Neural crest cell (in vitro differentiated cells): ENCODE measurements around the gene WDR59. TPM values are rescaled to one million over a fixed set of nuclear protein-coding genes. Genes with fewer than 3 reads are reported as not detected.
"Not testable (repeated sequence)": the region's sequence is repeated elsewhere in the genome, so short reads cannot be mapped to it uniquely, and the experiment has no call there.

Source experiments
- DNase-seq: peaks from one replicate; pipeline ENCODE4 v3.0.0; 2021; ENCODE audit warnings: low read depth, mixed read lengths, low spot score
- H3K27ac Mint-ChIP-seq: one replicate; pipeline ENCODE4 v1.8.0; 2021; ENCODE audit warnings: mild to moderate bottlenecking, mixed read lengths; ENCODE audit not compliant: unreplicated experiment
- H3K27me3 Mint-ChIP-seq: 2 replicates; pipeline ENCODE4 v1.8.0; 2021; ENCODE audit warnings: low read depth, mild to moderate bottlenecking, mixed read lengths
- H3K36me3 Mint-ChIP-seq: 2 replicates; pipeline ENCODE4 v1.8.0; 2021; ENCODE audit warnings: low read depth, mild to moderate bottlenecking, mixed read lengths
- H3K4me1 Mint-ChIP-seq: 2 replicates; pipeline ENCODE4 v1.8.0; 2021; ENCODE audit warnings: mixed read lengths
- H3K4me3 Mint-ChIP-seq: one replicate; pipeline ENCODE4 v1.8.0; 2021; ENCODE audit warnings: mild to moderate bottlenecking, mixed read lengths
- H3K9me3 Mint-ChIP-seq: 2 replicates; pipeline ENCODE4 v1.8.0; 2021; ENCODE audit warnings: mixed read lengths
- CTCF ChIP-seq: fragments of 200-600 bp; sonication (generic); conservative IDR thresholded peaks from 2 replicates; pipeline ENCODE4 v1.5.0; 2021; ENCODE audit warnings: antibody characterized with exemption, mild to moderate bottlenecking
- total RNA-seq: library from RNA; stranded (reverse); gene quantifications from 2 replicates; pipeline ENCODE4 v1.2.1, GENCODE V29; 2021

The WDR59 gene
- total RNA-seq, 1 donor from 2014 or later = 85.3 TPM

DNA sequence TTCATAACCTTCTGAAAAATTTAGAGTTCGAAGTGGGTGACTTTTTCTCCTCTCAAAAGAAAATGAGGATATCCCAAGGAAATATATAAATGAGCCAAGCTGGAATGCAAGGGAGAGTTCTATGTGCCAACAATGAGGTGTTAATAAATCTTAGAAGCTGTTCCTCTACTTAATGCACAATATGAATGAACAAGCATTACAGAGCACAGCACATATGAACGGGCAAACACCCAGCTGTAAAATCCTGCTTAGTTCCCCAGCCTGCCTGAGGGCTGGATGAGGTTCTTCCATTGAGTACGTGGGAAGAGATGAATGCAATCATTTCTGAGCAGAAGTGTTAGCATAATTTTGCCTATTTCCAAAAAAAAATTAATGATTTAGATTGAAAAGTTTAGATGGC, 58.1 kb downstream of the WDR59 start:
- Mint-ChIP-seq H3K27me3 (no peaks in the 10 kb centered on the region), H3K36me3 (peaks cover 14% of the 10 kb centered on the region), H3K4me3 (no peak overlapping the region), H3K9me3 (no peaks in the 10 kb centered on the region), H3K4me1 (no peaks in the 10 kb centered on the region), H3K27ac (no peak overlapping the region)
- TF ChIP-seq CTCF = no peak
- DNase-seq = no peak

GRCh38 chr16:74923766-74924460, 61.0 kb downstream of the WDR59 start:
- Mint-ChIP-seq H3K36me3 (peaks cover 18% of the 10 kb centered on the region), H3K4me1 (no peaks in the 10 kb centered on the region), H3K9me3 (no peaks in the 10 kb centered on the region), H3K27ac (no peak overlapping the region), H3K27me3 (no peaks in the 10 kb centered on the region), H3K4me3 (no peak overlapping the region)
- no peak for TF ChIP-seq CTCF
- DNase-seq = no peak

GRCh38 chr16:74922150-74923138, 62.5 kb downstream of the WDR59 start:
- no peak for DNase-seq
- no peaks in the 10 kb centered on the region for H3K9me3 Mint-ChIP-seq
- TF ChIP-seq CTCF = no peak
- H3K27me3 Mint-ChIP-seq = no peaks in the 10 kb centered on the region
- H3K4me1 Mint-ChIP-seq = no peaks in the 10 kb centered on the region
- H3K36me3 Mint-ChIP-seq = peaks cover 26% of the 10 kb centered on the region
- H3K27ac Mint-ChIP-seq = no peak overlapping the region
- no peak overlapping the region for H3K4me3 Mint-ChIP-seq

DNA sequence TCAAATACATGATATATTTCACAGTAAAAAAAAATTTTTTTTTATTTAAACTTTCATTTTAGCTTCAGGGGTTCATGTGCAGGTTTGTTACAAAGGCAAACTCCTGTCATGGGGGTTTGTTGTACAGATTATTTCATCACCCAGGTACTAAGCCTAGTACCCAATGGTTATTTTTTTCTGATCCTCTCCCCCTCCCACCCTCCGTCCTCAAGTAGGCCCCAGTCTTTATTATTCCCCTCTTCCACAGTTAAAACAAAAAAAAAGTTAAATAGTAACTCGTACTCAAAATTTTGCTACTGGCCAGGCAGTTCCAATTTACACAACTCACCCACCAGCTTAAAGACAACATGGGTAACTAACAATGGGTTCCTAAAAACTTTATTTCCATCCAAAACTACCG, 63.9 kb downstream of the WDR59 start:
- Mint-ChIP-seq H3K4me1 (no peaks in the 10 kb centered on the region), H3K36me3 (peaks cover 28% of the 10 kb centered on the region), H3K27ac (no peak overlapping the region), H3K27me3 (no peaks in the 10 kb centered on the region), H3K4me3 (no peak overlapping the region), H3K9me3 (no peaks in the 10 kb centered on the region)
- no peak for TF ChIP-seq CTCF
- no peak for DNase-seq

GRCh38 chr16:74909665-74910064, 75.3 kb downstream of the WDR59 start:
- H3K27ac Mint-ChIP-seq = no peak overlapping the region

DNA sequence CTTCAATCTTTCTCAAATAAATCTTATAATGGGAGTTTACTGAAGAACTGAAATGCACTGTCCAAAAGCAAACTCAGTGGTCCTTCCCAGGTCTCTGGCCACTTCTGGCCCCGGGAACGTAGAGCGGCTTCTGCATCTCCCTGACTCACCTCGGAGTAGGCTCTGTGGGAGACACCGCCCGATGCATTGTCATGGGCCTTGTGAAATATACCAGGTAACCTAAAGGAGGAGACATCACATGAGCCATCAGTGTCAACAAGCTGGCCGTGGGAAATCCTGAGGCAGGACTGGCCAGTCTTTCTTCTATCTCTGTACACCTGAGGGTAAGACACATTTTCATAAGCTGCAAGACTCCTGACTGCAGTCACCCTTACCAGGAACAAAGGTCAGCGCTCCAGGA, 76.2 kb downstream of the WDR59 start:
- DNase-seq, H3K27me3 Mint-ChIP-seq, H3K4me3 Mint-ChIP-seq, H3K4me1 Mint-ChIP-seq, H3K27ac Mint-ChIP-seq, H3K9me3 Mint-ChIP-seq: not testable (repeated sequence)
- peaks cover 68% of the 10 kb centered on the region for H3K36me3 Mint-ChIP-seq

More at GRCh38 chr16:74909665-74910064, 75.3 kb downstream of the WDR59 start:
- H3K27me3 Mint-ChIP-seq = no peaks in the 10 kb centered on the region
- no peak overlapping the region for H3K4me3 Mint-ChIP-seq
- DNase-seq = no peak
- TF ChIP-seq CTCF = no peak
- peaks cover 71% of the 10 kb centered on the region for H3K36me3 Mint-ChIP-seq
- H3K9me3 Mint-ChIP-seq = peaks cover 7% of the 10 kb centered on the region
- no peaks in the 10 kb centered on the region for H3K4me1 Mint-ChIP-seq
